Activated CD4-positive, alpha-beta T cell treated with anti-CD3 and anti-CD28 coated beads for 36 hours (primary cell): ENCODE results near the gene HBEGF. TPM values are rescaled to one million over a fixed set of nuclear protein-coding genes. Genes with fewer than 3 reads are reported as not detected.
"Not testable (repeated sequence)": the region's sequence is repeated elsewhere in the genome, so short reads cannot be mapped to it uniquely, and the experiment has no call there.

Source experiments
- ATAC-seq: fragments of 200-7000 bp; cut with Tn5 transposase; one replicate; pipeline ENCODE4 v1.10.0; 2021; ENCODE audit warnings: mild to moderate bottlenecking, moderate library complexity
- CTCF ChIA-PET: fragments of 350-600 bp; sonication (Branson Sonifier 250); formaldehyde crosslinking; loops from one replicate; lab custom pipeline; 2021; ENCODE audit warnings: antibody characterized with exemption; lab: Charles Lee
- POLR2A ChIA-PET: fragments of 350-600 bp; sonication (Branson Sonifier 250); formaldehyde crosslinking; loops from one replicate; lab custom pipeline; 2021; ENCODE audit warnings: antibody characterized with exemption, inconsistent platforms; lab: Charles Lee
- DNase-seq: peaks from one replicate; pipeline ENCODE4 v3.0.0-alpha.2; 2020
- H3K27ac Mint-ChIP-seq: one replicate; pipeline ENCODE4 v1.8.0; 2021; ENCODE audit warnings: mixed read lengths
- H3K27me3 Mint-ChIP-seq: one replicate; pipeline ENCODE4 v1.8.0; 2021; ENCODE audit warnings: mixed read lengths
- H3K36me3 Mint-ChIP-seq: one replicate; pipeline ENCODE4 v1.8.0; 2021; ENCODE audit warnings: low read depth, mixed read lengths
- H3K4me1 Mint-ChIP-seq: one replicate; pipeline ENCODE4 v1.8.0; 2021; ENCODE audit warnings: mixed read lengths
- H3K4me3 Mint-ChIP-seq: one replicate; pipeline ENCODE4 v1.8.0; 2021; ENCODE audit warnings: mild to moderate bottlenecking, moderate library complexity, mixed read lengths
- H3K9me3 Mint-ChIP-seq: one replicate; pipeline ENCODE4 v1.8.0; 2021; ENCODE audit warnings: low read depth, mixed read lengths
- intact Hi-C, 2 experiments: fragments of 100-400 bp; cut with DNase I in 1 of 2; cut with micrococcal nuclease in 1 of 2; formaldehyde crosslinking; loops; one replicate each; pipeline versions ENCODE4 v1.14.2 to v1.15.1; 2022 to 2024; cut with DNase I, micrococcal nuclease
- total RNA-seq, 2 experiments: library from RNA; stranded (reverse); gene quantifications; one replicate each; pipeline ENCODE4 v1.2.3, GENCODE V29; 2021

The HBEGF gene
- total RNA-seq, 2 experiments from 2014 or later = 11.8 to 12.5 TPM

DNA sequence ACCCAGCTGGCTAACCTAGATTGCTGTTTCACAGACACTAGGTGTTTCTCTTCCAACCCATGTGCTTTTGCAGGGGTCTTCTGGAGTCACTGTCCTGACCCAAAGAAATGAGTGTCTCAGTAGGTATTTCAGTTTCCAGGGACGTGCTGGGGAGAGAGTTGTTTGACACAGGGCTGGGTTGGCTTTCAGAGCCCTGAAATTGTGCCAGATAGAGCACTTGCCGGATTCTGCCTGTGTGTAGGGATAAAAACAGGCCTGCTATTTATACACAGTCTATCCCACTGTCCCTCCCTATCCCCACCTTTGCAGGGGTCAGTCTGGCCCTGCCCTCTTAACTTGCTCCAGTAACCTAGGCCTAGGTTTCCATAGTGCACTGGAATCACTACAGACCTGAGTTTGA is 957 bp upstream of the HBEGF start:
- Mint-ChIP-seq H3K27me3 (peaks cover 2% of the 10 kb centered on the region), H3K9me3 (no peaks in the 10 kb centered on the region), H3K36me3 (peaks cover 13% of the 10 kb centered on the region), H3K4me3 (peak overlapping the region; percentile 80), H3K4me1 (peaks cover 37% of the 10 kb centered on the region), H3K27ac (no peak overlapping the region)
- DNase-seq = no peak
- POLR2A ChIA-PET = no interaction called here
- CTCF ChIA-PET = interaction anchor here (0.6 to 16.4 kb wide), 12 partner anchors 8 to 1167 kb away, joined by 3 to 616 read pairs (median 4); no protein-coding TSS in a partner anchor
- intact Hi-C loops = loop anchor here in 1 of 2 experiments (2.0 kb wide), 1 partner anchor 173 kb away; the partner anchor contains the start of gene CYSTM1
- ATAC-seq = no peak

DNA sequence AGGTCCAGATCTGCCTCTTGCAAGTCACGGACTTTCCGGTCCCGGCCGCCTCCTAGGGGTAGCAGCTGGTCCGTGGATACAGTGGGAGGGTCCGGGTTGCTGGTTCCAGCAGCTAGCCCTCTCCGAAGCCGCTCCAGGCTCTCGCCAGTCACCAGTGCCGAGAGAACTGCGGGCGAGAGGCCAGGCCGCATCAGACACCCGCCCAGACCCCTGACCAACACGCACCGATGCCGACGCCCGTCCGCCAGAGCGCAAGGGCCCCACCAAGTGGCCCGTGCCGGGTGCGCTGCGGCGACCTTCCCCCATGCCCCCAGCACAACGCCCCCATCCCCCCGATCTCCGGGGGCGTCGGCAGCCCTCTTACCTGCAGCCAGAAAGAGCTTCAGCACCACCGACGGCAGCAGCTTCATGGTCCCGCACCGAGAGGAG is 470 bp downstream of the HBEGF start:
- peak; percentile 64 for DNase-seq
- H3K27ac Mint-ChIP-seq = no peak overlapping the region
- CTCF ChIA-PET = interaction anchor here (0.7 to 16.4 kb wide), 17 partner anchors 8 to 374 kb away, joined by 3 to 616 read pairs (median 3); partner anchors contain the start of gene EIF4EBP3
- intact Hi-C loops = loop anchor here in 1 of 2 experiments (1.0 to 2.0 kb wide), 2 partner anchors 43 to 171 kb away; partner anchors contain the start of genes CYSTM1 and PFDN1
- peaks cover 47% of the 10 kb centered on the region for H3K4me1 Mint-ChIP-seq
- peaks cover 2% of the 10 kb centered on the region for H3K27me3 Mint-ChIP-seq
- no peaks in the 10 kb centered on the region for H3K9me3 Mint-ChIP-seq
- POLR2A ChIA-PET = interaction anchor here (0.6 to 0.9 kb wide), 5 partner anchors 17 to 305 kb away, joined by 3 read pairs; no protein-coding TSS in a partner anchor
- peaks cover 24% of the 10 kb centered on the region for H3K36me3 Mint-ChIP-seq
- H3K4me3 Mint-ChIP-seq = peak overlapping the region; percentile 80
- ATAC-seq = peak; percentile 4

DNA sequence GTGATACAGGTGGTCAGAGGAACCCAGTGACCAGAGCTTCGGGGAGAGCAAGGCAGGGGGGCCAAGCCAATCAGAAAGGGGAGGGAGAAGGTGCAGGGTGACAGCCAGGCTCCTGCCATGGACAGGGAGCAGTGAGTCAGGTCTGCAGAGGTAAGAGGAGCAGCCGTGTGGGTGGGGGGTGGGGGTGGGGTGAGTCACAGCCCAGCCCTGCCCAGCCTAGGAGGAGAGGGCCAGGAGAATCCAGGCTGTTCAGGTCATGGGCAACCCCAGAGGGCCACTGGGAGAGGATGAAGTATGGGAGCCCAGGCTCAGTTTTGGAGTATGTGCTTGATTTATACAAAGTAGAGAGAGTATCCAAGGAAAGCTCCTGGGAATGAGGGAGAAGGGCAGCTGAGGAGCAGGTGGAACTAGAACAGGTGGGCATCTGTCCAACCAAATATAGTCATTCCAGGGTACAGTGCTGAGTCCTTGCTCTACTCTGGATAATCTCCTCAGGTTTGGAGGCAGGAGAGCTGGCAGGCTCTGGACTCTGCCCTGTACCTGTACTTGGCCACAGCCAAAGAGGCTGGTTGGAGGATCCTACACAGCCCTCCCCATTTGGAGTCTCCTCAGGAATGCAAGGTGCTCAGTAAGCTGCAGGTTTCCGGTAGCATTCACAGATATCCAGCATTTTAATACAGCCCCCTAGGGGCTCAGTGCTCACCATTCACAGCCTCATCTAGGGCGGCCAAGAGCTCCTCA is 1.6 kb downstream of the HBEGF start:
- H3K27ac Mint-ChIP-seq = peak overlapping the region; percentile 57
- peak overlapping the region; percentile 80 for H3K4me3 Mint-ChIP-seq
- intact Hi-C loops = loop anchor here in 1 of 2 experiments (5.0 kb wide), 1 partner anchor 238 kb away; no protein-coding TSS in a partner anchor
- ChIA-PET POLR2A (interaction anchor here (0.8 kb wide), 1 partner anchor 18 kb away, joined by 3 read pairs; no protein-coding TSS in a partner anchor), CTCF (interaction anchor here (0.5 to 16.4 kb wide), 16 partner anchors 10 to 237 kb away, joined by 3 to 616 read pairs (median 4); partner anchors contain the start of genes PFDN1 and SLC4A9)
- no peaks in the 10 kb centered on the region for H3K9me3 Mint-ChIP-seq
- DNase-seq = peak; percentile 59
- H3K27me3 Mint-ChIP-seq = peaks cover 2% of the 10 kb centered on the region
- H3K36me3 Mint-ChIP-seq = peaks cover 26% of the 10 kb centered on the region
- H3K4me1 Mint-ChIP-seq = peaks cover 52% of the 10 kb centered on the region
- peak; percentile 45 for ATAC-seq

DNA sequence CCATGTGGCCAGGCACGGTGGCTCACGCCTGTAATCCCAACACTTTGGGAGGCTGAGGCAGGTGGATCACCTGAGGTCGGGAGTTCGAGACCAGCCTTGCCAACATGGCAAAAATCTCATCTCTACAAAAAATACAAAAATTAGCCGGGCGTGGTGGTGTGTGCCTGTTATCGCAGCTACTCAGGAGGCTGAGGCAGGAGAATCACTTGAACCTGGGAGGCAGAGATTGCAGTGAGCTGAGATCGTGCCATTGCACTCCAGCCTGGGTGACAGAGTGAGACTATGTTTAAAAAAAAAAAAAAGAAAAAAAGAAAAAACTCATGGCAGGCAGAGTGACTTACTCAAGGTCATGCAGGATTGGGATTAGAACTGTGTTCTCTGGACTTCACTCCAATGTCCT is 2.6 kb downstream of the HBEGF start:
- peak overlapping the region; percentile 6 for H3K27ac Mint-ChIP-seq

DNA sequence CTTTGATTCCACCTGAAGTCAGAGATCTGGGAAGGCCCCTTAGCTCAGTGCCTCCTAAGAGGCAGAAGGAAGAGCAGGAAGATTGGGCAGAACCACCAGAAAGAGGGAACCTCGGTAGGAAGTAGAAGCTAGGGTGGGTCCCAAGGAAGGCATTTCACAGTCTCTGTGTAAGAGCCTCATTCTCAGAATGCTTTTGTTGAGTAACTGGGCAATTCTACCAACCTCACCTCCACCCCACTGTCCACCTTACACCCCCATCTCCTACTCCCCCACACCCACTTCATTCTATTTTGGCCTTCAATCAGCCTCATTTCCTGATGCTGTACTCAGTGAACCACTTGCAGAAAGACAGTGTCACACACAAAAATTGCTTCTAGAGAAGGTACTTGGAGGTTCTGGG is 3.5 kb downstream of the HBEGF start:
- peak overlapping the region; percentile 75 for H3K4me3 Mint-ChIP-seq
- intact Hi-C loops = loop anchor here (2.0 to 5.0 kb wide), 2 partner anchors 40 to 236 kb away; partner anchors contain the start of gene PFDN1 (in 1 of the 2)
- peaks cover 2% of the 10 kb centered on the region for H3K27me3 Mint-ChIP-seq
- no peaks in the 10 kb centered on the region for H3K9me3 Mint-ChIP-seq
- peaks cover 26% of the 10 kb centered on the region for H3K36me3 Mint-ChIP-seq
- ChIA-PET CTCF (interaction anchor here (0.6 to 16.4 kb wide), 7 partner anchors 9 to 290 kb away, joined by 3 to 616 read pairs (median 5); partner anchors contain the start of gene CD14), POLR2A (interaction anchor here (0.7 kb wide), 1 partner anchor 41 kb away, joined by 3 read pairs; no protein-coding TSS in a partner anchor)
- peak overlapping the region; percentile 97 for H3K27ac Mint-ChIP-seq
- peaks cover 52% of the 10 kb centered on the region for H3K4me1 Mint-ChIP-seq
- ATAC-seq (no peak), DNase-seq (no peak)

More for the DNA sequence above, 2.6 kb downstream of the HBEGF start:
- Mint-ChIP-seq H3K4me1 (peaks cover 52% of the 10 kb centered on the region), H3K4me3 (peak overlapping the region; percentile 80), H3K36me3 (peaks cover 26% of the 10 kb centered on the region)
- POLR2A ChIA-PET, DNase-seq, H3K9me3 Mint-ChIP-seq, ATAC-seq, H3K27me3 Mint-ChIP-seq: not testable (repeated sequence)
- intact Hi-C loops = loop anchor here (2.0 to 5.0 kb wide), 2 partner anchors 41 to 237 kb away; partner anchors contain the start of gene PFDN1 (in 1 of the 2)
- CTCF ChIA-PET = interaction anchor here (1.0 to 16.4 kb wide), 5 partner anchors 8 to 99 kb away, joined by 3 to 616 read pairs (median 5); partner anchors contain the start of gene SLC4A9

DNA sequence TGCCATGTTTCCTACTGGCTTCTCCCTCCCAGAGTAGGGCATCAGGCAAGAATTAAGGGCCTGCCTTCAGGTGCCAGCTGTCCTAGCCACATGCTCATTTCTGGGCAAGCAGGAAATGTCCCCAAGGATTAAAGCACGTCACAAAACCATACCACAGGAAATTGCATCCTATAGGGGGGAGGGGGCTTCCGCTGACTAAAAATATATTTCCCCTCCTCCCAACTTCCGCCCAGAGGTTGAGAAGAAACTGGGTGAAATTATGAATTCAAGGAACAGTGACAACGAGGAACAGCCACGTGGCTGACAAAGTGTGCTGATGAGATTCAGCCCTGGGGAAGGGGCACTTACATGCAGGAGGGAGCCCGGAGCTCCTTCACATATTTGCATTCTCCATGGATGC is 4.1 kb downstream of the HBEGF start:
- no peaks in the 10 kb centered on the region for H3K9me3 Mint-ChIP-seq
- peak overlapping the region; percentile 97 for H3K27ac Mint-ChIP-seq
- peaks cover 26% of the 10 kb centered on the region for H3K36me3 Mint-ChIP-seq
- peak overlapping the region; percentile 75 for H3K4me3 Mint-ChIP-seq
- ChIA-PET CTCF (interaction anchor here (0.9 to 16.4 kb wide), 4 partner anchors 10 to 97 kb away, joined by 3 to 616 read pairs (median 26); no protein-coding TSS in a partner anchor), POLR2A (no interaction called here)
- H3K4me1 Mint-ChIP-seq = peaks cover 52% of the 10 kb centered on the region
- peak; percentile 68 for DNase-seq
- peaks cover 2% of the 10 kb centered on the region for H3K27me3 Mint-ChIP-seq
- ATAC-seq = peak; percentile 42
- intact Hi-C loops = loop anchor here (2.0 to 5.0 kb wide), 2 partner anchors 39 to 235 kb away; partner anchors contain the start of gene PFDN1 (in 1 of the 2)

DNA sequence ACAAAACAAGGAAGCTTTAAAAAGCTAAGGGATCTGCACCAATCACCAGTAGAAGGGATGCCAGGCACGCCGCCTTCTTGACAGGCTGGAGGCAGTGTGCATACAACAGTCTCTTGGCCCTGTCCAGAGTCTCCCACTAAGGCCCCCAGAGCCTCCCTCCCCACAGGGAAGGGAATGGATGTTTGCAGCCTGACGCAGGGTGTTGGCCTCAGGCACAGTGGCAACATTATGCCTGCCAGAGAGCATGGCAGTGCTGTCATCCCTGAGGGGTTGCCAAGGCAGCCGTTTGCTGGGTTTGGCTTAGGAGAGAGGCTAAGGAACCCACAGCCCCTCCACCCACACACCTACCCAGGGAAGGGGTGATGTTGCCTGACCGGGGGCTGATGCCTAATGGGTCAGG is 4.8 kb downstream of the HBEGF start:
- Mint-ChIP-seq H3K4me1 (peaks cover 47% of the 10 kb centered on the region), H3K4me3 (peak overlapping the region; percentile 75), H3K36me3 (peaks cover 26% of the 10 kb centered on the region), H3K27me3 (peaks cover 2% of the 10 kb centered on the region), H3K27ac (peak overlapping the region; percentile 97), H3K9me3 (no peaks in the 10 kb centered on the region)
- DNase-seq = no peak
- ChIA-PET POLR2A (no interaction called here), CTCF (interaction anchor here (1.7 to 16.4 kb wide), 4 partner anchors 11 to 96 kb away, joined by 6 to 616 read pairs (median 26); no protein-coding TSS in a partner anchor)
- intact Hi-C loops = loop anchor here in 1 of 2 experiments (5.0 kb wide), 1 partner anchor 234 kb away; no protein-coding TSS in a partner anchor
- ATAC-seq = no peak

DNA sequence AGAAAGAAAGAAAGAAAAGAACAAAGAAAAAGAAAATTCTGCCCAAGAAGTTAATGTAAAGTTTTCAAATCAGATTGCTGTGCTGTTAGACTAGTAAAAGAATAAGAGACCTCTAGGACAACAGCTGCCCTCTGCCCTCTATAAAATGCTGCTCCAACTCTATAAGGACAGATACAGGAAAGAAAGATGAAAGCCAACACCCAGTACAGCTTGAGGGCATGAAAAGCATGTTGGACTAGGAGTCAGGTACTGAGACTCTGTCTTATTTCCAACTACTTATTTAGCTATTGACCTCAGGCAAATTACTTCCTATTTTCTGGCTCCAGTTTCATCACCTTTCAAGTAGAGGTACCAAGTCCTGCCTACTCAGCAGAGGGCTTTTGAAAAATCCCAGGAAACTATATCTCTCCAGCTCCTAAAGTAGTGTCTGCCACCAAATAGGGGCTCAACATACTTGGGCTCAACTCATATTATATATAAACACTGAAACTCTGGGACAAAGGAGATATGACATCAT is 5.7 kb downstream of the HBEGF start:
- H3K9me3 Mint-ChIP-seq = no peaks in the 10 kb centered on the region
- peaks cover 47% of the 10 kb centered on the region for H3K4me1 Mint-ChIP-seq
- H3K36me3 Mint-ChIP-seq = peaks cover 34% of the 10 kb centered on the region
- ChIA-PET CTCF (interaction anchor here (0.6 to 16.4 kb wide), 5 partner anchors 10 to 585 kb away, joined by 3 to 616 read pairs (median 6); no protein-coding TSS in a partner anchor), POLR2A (no interaction called here)
- intact Hi-C loops = loop anchor here in 1 of 2 experiments (5.0 kb wide), 1 partner anchor 233 kb away; no protein-coding TSS in a partner anchor
- no peak for DNase-seq
- peak overlapping the region; percentile 97 for H3K27ac Mint-ChIP-seq
- peak overlapping the region; percentile 75 for H3K4me3 Mint-ChIP-seq
- ATAC-seq = no peak
- H3K27me3 Mint-ChIP-seq = peaks cover 2% of the 10 kb centered on the region

DNA sequence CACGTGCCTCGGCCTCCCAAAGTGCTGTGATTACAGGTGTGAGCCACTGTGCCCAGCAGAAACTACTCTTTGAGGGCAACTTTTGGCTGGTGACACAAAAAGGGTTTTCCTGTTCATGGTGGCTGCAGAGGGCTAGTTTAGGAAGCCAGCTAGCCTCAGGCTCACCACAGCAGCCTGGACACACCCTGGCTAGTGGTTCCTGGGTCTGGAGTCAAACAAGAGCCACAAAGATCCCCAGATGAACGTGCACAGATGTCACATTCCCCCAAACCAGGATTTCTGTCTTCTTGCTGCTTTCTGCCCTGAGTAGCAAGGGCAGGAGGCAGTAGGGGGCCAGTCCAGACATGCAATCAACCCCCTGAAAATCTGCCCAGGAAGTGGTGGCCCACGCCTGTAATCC is 6.8 kb downstream of the HBEGF start:
- H3K4me3 Mint-ChIP-seq = no peak overlapping the region
- POLR2A ChIA-PET = no interaction called here

DNA sequence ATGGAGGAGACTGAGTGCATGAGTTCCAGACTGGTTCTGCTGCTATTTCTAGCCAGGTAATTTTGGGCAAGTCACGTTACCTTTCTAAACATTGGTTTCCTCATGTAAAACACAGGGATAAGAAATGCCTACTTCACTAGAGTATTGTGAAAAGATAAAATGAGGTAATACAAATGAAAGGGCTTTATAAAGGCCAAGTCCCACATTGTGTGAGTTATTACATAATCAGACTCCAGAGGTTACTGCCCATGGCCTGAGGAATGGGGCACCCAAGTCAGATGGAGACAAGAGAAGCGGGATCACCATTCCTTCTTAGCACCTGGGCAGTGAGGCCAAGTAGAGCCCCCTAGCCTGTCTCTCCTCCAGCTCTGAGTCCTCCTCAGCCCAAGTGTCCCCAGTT is 7.5 kb downstream of the HBEGF start:
- ATAC-seq (no peak), DNase-seq (no peak)
- POLR2A ChIA-PET = no interaction called here
- H3K9me3 Mint-ChIP-seq = no peaks in the 10 kb centered on the region
- CTCF ChIA-PET = interaction anchor here (0.7 to 3.4 kb wide), 2 partner anchors 13 to 97 kb away, joined by 3 to 18 read pairs; no protein-coding TSS in a partner anchor
- H3K4me3 Mint-ChIP-seq = no peak overlapping the region
- no peak overlapping the region for H3K27ac Mint-ChIP-seq
- H3K4me1 Mint-ChIP-seq = peaks cover 38% of the 10 kb centered on the region
- no peaks in the 10 kb centered on the region for H3K27me3 Mint-ChIP-seq
- intact Hi-C loops = no loop called here
- peaks cover 37% of the 10 kb centered on the region for H3K36me3 Mint-ChIP-seq

More for the DNA sequence above, 6.8 kb downstream of the HBEGF start:
- DNase-seq (no peak), ATAC-seq (no peak)
- H3K9me3 Mint-ChIP-seq = no peaks in the 10 kb centered on the region
- H3K4me1 Mint-ChIP-seq = peaks cover 45% of the 10 kb centered on the region
- no peaks in the 10 kb centered on the region for H3K27me3 Mint-ChIP-seq
- H3K27ac Mint-ChIP-seq = no peak overlapping the region
- intact Hi-C loops = loop anchor here in 1 of 2 experiments (5.0 kb wide), 1 partner anchor 232 kb away; no protein-coding TSS in a partner anchor
- peaks cover 36% of the 10 kb centered on the region for H3K36me3 Mint-ChIP-seq
- CTCF ChIA-PET = interaction anchor here (0.7 kb wide), 2 partner anchors 97 to 586 kb away, joined by 3 to 4 read pairs; no protein-coding TSS in a partner anchor
